HCT116 (cell line): ENCODE data around the gene RNPEP. TPM values are rescaled to one million over a fixed set of nuclear protein-coding genes. Genes with fewer than 3 reads are reported as not detected.

Source experiments
- ATAC-seq: fragments of 200-7000 bp; cut with Tn5 transposase; 2 replicates; pipeline ENCODE4 v1.9.1; 2020; ENCODE audit warnings: mild to moderate bottlenecking, moderate library complexity
- BruUV-seq: library from RNA; stranded (reverse); fragments of 400-500 nt; replicated peaks from 2 replicates; lab custom pipeline; 2021; lab: Mats Ljungman, UMichigan
- CTCF ChIA-PET: fragments of 300-600 bp; sonication (Branson Sonifier 250); formaldehyde crosslinking; loops from one replicate; lab custom pipeline; 2021; ENCODE audit warnings: antibody characterized with exemption; lab: Charles Lee
- POLR2A ChIA-PET: fragments of 300-600, 350-600 bp; sonication (Branson Sonifier 250); formaldehyde crosslinking; loops from one replicate; lab custom pipeline; 2021; ENCODE audit warnings: antibody characterized with exemption; lab: Charles Lee
- RAD21 ChIA-PET, 2 experiments: fragments of 300-600 bp; sonication (Branson Sonifier 250); formaldehyde crosslinking; loops; one replicate each; lab custom pipeline; 2023; ENCODE audit warnings: low total read pairs in 2 of 2; ENCODE audit not compliant: uncharacterized antibody in 2 of 2, unreplicated experiment in 2 of 2, low non-redundant PET in 1 of 2; lab: Charles Lee
- DNase-seq: peaks from one replicate; pipeline ENCODE4 v3.0.0-alpha.2; 2010; ENCODE audit warnings: low read depth, low spot score
- H2AFZ ChIP-seq: fragments of 200-600 bp; shearing (Covaris generic), sonication (generic); 2 replicates; pipeline ENCODE4 v1.6.1; 2017; ENCODE audit warnings: low read depth, mixed run types, mixed read lengths, antibody characterized with exemption, low read length; ENCODE audit not compliant: poor library complexity, severe bottlenecking
- H3K27ac ChIP-seq: 2 replicates; pipeline ENCODE4 v1.5.1; 2012; ENCODE audit warnings: low read depth, low read length
- H3K27me3 ChIP-seq: fragments of 200-600 bp; sonication (generic); 2 replicates; pipeline ENCODE4 v1.6.1; 2016; ENCODE audit warnings: mixed run types, low read length, mixed read lengths; ENCODE audit not compliant: insufficient read depth
- H3K36me3 ChIP-seq, 2 experiments: fragments of 200-500 bp in 1 of 2; fragments of 200-600 bp in 1 of 2; sonication (Bioruptor generic) in 1 of 2; sonication (generic) in 1 of 2; 2 replicates each; pipeline versions ENCODE4 v1.5.1 to v1.6.1; 2014 to 2016; ENCODE audit warnings: low read length in 2 of 2, inconsistent platforms in 1 of 2, mixed read lengths in 1 of 2, mixed run types in 1 of 2; ENCODE audit not compliant: insufficient read depth in 2 of 2, control insufficient read depth in 1 of 2
- H3K4me1 ChIP-seq, 2 experiments: fragments of 200-600 bp in 1 of 2; sonication (generic) in 1 of 2; 2 replicates each; pipeline versions ENCODE4 v1.5.1 to v1.6.1; 2012 to 2017; ENCODE audit warnings: low read length in 2 of 2, inconsistent platforms in 1 of 2, mild to moderate bottlenecking in 1 of 2, mixed read lengths in 1 of 2, mixed run types in 1 of 2, moderate library complexity in 1 of 2; ENCODE audit not compliant: insufficient read depth in 2 of 2, control insufficient read depth in 1 of 2
- H3K4me2 ChIP-seq: fragments of 200-600 bp; sonication (generic); 2 replicates; pipeline ENCODE4 v1.6.1; 2017; ENCODE audit warnings: mixed run types, low read length, mixed read lengths
- H3K4me3 ChIP-seq, 2 experiments: fragments of 200-600 bp in 1 of 2; sonication (generic) in 1 of 2; replicated peaks in 1 of 2; 2 replicates each; pipeline ENCODE4 v1.5.1; 2011 to 2016; ENCODE audit warnings: low read length in 2 of 2, control low read depth in 1 of 2, low read depth in 1 of 2, mild to moderate bottlenecking in 1 of 2, mixed read lengths in 1 of 2, mixed run types in 1 of 2
- H3K79me2 ChIP-seq: fragments of 200-600 bp; sonication (generic); 2 replicates; pipeline ENCODE4 v1.6.1; 2017; ENCODE audit warnings: mild to moderate bottlenecking, mixed run types, low read length, moderate library complexity, mixed read lengths; ENCODE audit not compliant: insufficient read depth
- H3K9ac ChIP-seq: fragments of 200-600 bp; sonication (generic); 2 replicates; pipeline ENCODE4 v1.6.1; 2016; ENCODE audit warnings: low read length, mixed read lengths
- H3K9me2 ChIP-seq: fragments of 200-600 bp; sonication (generic), shearing (Covaris generic); 2 replicates; pipeline ENCODE4 v1.6.1; 2017; ENCODE audit warnings: mixed run types, mild to moderate bottlenecking, moderate library complexity; ENCODE audit not compliant: insufficient read depth
- H3K9me3 ChIP-seq, 2 experiments: fragments of 200-500 bp in 1 of 2; fragments of 200-600 bp in 1 of 2; sonication (Bioruptor generic) in 1 of 2; sonication (generic) in 1 of 2; 2 replicates each; pipeline ENCODE4 v1.6.1; 2014 to 2017; ENCODE audit warnings: low read length in 2 of 2, mixed read lengths in 2 of 2, inconsistent platforms in 1 of 2, low read depth in 1 of 2, mild to moderate bottlenecking in 1 of 2, mixed run types in 1 of 2, moderate library complexity in 1 of 2; ENCODE audit not compliant: control insufficient read depth in 1 of 2, insufficient read depth in 1 of 2
- H4K20me1 ChIP-seq: fragments of 200-600 bp; sonication (generic), shearing (Covaris generic); 2 replicates; pipeline ENCODE4 v1.6.1; 2017; ENCODE audit warnings: mixed run types, mild to moderate bottlenecking, moderate library complexity; ENCODE audit not compliant: insufficient read depth
- ATF3 ChIP-seq: IDR thresholded peaks from 2 replicates; pipeline ENCODE4 v1.6.1; 2012
- CBX3 ChIP-seq: IDR thresholded peaks from 2 replicates; pipeline ENCODE4 v1.6.1; 2012; ENCODE audit warnings: low read depth
- ELF1 ChIP-seq: IDR thresholded peaks from 2 replicates; pipeline ENCODE4 v1.6.1; 2012; ENCODE audit warnings: low read depth, borderline replicate concordance
- EZH2 ChIP-seq: fragments of 200-600 bp; sonication (generic); IDR thresholded peaks from 2 replicates; pipeline ENCODE4 v1.6.1; 2017; ENCODE audit warnings: antibody characterized with exemption, mixed run types
- EZH2phosphoT487 ChIP-seq: fragments of 200-600 bp; IDR thresholded peaks from 2 replicates; pipeline ENCODE4 v1.6.1; 2018; ENCODE audit warnings: antibody characterized with exemption, borderline replicate concordance
- FOSL1 ChIP-seq: IDR thresholded peaks from 2 replicates; pipeline ENCODE4 v1.6.1; 2012; ENCODE audit warnings: low read depth
- POLR2AphosphoS5 ChIP-seq: IDR thresholded peaks from 2 replicates; pipeline ENCODE4 v1.6.1; 2011; ENCODE audit warnings: mild to moderate bottlenecking, low read depth, low read length, moderate library complexity
- RAD21 ChIP-seq: IDR thresholded peaks from 2 replicates; pipeline ENCODE4 v1.6.1; 2012; ENCODE audit warnings: low read depth, mild to moderate bottlenecking
- SIN3A ChIP-seq: IDR thresholded peaks from 2 replicates; pipeline ENCODE4 v1.6.1; 2012; ENCODE audit warnings: low read depth
- SP1 ChIP-seq: IDR thresholded peaks from 2 replicates; pipeline ENCODE4 v1.6.1; 2012; ENCODE audit warnings: low read depth
- TCF7L2 ChIP-seq: IDR thresholded peaks from 2 replicates; pipeline ENCODE4 v1.7.0; 2011; ENCODE audit warnings: borderline replicate concordance, inconsistent platforms; ENCODE audit not compliant: insufficient read depth, insufficient read length; ENCODE audit errors: extremely low read depth
- YY1 ChIP-seq: IDR thresholded peaks from 2 replicates; pipeline ENCODE4 v1.6.1; 2011; ENCODE audit warnings: low read length, low read depth, moderate library complexity, mild to moderate bottlenecking; ENCODE audit not compliant: insufficient replicate concordance; ENCODE audit errors: extremely low read depth
- ZBTB33 ChIP-seq: IDR thresholded peaks from 2 replicates; pipeline ENCODE4 v1.6.1; 2011; ENCODE audit warnings: mild to moderate bottlenecking, low read length, moderate library complexity; ENCODE audit not compliant: insufficient replicate concordance; ENCODE audit errors: extremely low read depth
- ZNF274 ChIP-seq: fragments of 200-500 bp; sonication (Bioruptor generic); IDR thresholded peaks from 2 replicates; pipeline ENCODE4 v1.6.1; 2014; ENCODE audit warnings: mild to moderate bottlenecking, low read depth, low read length, inconsistent platforms
- intact Hi-C: fragments of 100-400 bp; cut with micrococcal nuclease; formaldehyde crosslinking; loops from 2 replicates; pipeline ENCODE4 v1.10.0; 2022
- total RNA-seq: library from RNA; stranded (reverse); gene quantifications from one replicate; pipeline ENCODE4 v1.2.1, GENCODE V29; 2021; ENCODE audit not compliant: unreplicated experiment
- TF ChIP-seq, protein P1 (sequence below): IDR thresholded peaks from 2 replicates; pipeline ENCODE4 v1.6.1; 2012; ENCODE audit warnings: low read depth
- TF ChIP-seq, protein P2 (sequence below): IDR thresholded peaks from 2 replicates; pipeline ENCODE4 v1.6.1; 2012

Gene RNPEP
- total RNA-seq, 1 experiment from 2014 or later = 85.9 TPM

GRCh38 chr1:202034149-202034682, 51.8 kb downstream of the RNPEP start:
- H4K20me1 ChIP-seq = no peaks in the 10 kb centered on the region
- no peaks in the 10 kb centered on the region for H3K36me3 ChIP-seq
- no peaks in the 10 kb centered on the region for H3K27me3 ChIP-seq
- DNase-seq (no peak), ATAC-seq (peak; percentile 37)
- TSS peak; percentile 98 for BruUV-seq
- ChIA-PET RAD21 (interaction anchor here (0.5 to 1.3 kb wide), 6 partner anchors 16 to 78 kb away, joined by 3 to 8 read pairs (median 4); partner anchors contain the start of gene ELF3 (in 2 of the 2)), CTCF (interaction anchor here (0.8 to 1.3 kb wide), 6 partner anchors 10 to 35 kb away, joined by 3 to 7 read pairs (median 4); partner anchors contain the start of gene ELF3), POLR2A (interaction anchor here (0.9 to 2.5 kb wide), 11 partner anchors 10 to 79 kb away, joined by 3 to 43 read pairs (median 6); partner anchors contain the start of genes ELF3 and TIMM17A)
- no peaks in the 10 kb centered on the region for H3K79me2 ChIP-seq
- H2AFZ ChIP-seq = no peak overlapping the region
- TF ChIP-seq SP1 (no peak), ZBTB33 (no peak), TCF7L2 (no peak), ZNF274 (no peak), POLR2AphosphoS5 (no peak), FOSL1 (no peak), SIN3A (no peak), ELF1 (no peak), EZH2phosphoT487 (no peak), YY1 (no peak), EZH2 (no peak), RAD21 (no peak), ATF3 (no peak), CBX3 (no peak)
- TF ChIP-seq, protein P1, sequence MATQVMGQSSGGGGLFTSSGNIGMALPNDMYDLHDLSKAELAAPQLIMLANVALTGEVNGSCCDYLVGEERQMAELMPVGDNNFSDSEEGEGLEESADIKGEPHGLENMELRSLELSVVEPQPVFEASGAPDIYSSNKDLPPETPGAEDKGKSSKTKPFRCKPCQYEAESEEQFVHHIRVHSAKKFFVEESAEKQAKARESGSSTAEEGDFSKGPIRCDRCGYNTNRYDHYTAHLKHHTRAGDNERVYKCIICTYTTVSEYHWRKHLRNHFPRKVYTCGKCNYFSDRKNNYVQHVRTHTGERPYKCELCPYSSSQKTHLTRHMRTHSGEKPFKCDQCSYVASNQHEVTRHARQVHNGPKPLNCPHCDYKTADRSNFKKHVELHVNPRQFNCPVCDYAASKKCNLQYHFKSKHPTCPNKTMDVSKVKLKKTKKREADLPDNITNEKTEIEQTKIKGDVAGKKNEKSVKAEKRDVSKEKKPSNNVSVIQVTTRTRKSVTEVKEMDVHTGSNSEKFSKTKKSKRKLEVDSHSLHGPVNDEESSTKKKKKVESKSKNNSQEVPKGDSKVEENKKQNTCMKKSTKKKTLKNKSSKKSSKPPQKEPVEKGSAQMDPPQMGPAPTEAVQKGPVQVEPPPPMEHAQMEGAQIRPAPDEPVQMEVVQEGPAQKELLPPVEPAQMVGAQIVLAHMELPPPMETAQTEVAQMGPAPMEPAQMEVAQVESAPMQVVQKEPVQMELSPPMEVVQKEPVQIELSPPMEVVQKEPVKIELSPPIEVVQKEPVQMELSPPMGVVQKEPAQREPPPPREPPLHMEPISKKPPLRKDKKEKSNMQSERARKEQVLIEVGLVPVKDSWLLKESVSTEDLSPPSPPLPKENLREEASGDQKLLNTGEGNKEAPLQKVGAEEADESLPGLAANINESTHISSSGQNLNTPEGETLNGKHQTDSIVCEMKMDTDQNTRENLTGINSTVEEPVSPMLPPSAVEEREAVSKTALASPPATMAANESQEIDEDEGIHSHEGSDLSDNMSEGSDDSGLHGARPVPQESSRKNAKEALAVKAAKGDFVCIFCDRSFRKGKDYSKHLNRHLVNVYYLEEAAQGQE = no peak
- TF ChIP-seq, protein P2, sequence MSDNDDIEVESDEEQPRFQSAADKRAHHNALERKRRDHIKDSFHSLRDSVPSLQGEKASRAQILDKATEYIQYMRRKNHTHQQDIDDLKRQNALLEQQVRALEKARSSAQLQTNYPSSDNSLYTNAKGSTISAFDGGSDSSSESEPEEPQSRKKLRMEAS = no peak
- H3K4me3 ChIP-seq = peak overlapping the region; percentile 20 to 44; a peak in 3 of 4 replicates
- H3K9me2 ChIP-seq = no peaks in the 10 kb centered on the region
- peaks cover 50 to 69% of the 10 kb centered on the region in 2 experiments for H3K4me1 ChIP-seq
- no peaks in the 10 kb centered on the region for H3K9me3 ChIP-seq
- H3K27ac ChIP-seq = peak overlapping the region; percentile 93
- intact Hi-C loops = no loop called here
- H3K9ac ChIP-seq = peak overlapping the region; percentile 65
- H3K4me2 ChIP-seq = peak overlapping the region; percentile 90
